H1 (cell line): ENCODE data around the gene GPR171. TPM values are rescaled to one million over a fixed set of nuclear protein-coding genes. Genes with fewer than 3 reads are reported as not detected.

Experiments used
- CHD7 ChIP-seq: fragments of 300-600 bp; sonication (generic); IDR thresholded peaks from 2 replicates; pipeline ENCODE4 v1.7.1; 2012; ENCODE audit warnings: low read length, moderate library complexity, mild to moderate bottlenecking, inconsistent platforms; ENCODE audit not compliant: insufficient replicate concordance
- CTBP2 ChIP-seq: IDR thresholded peaks from 2 replicates; pipeline ENCODE4 v1.7.0; 2011; ENCODE audit warnings: borderline replicate concordance, mild to moderate bottlenecking, moderate library complexity, mixed read lengths, low read length; ENCODE audit not compliant: insufficient read depth, insufficient read length
- HDAC2 ChIP-seq, 2 experiments: fragments of 300-600 bp in 1 of 2; sonication (generic) in 1 of 2; IDR thresholded peaks; 2 replicates each; pipeline ENCODE4 v1.6.1; 2011 to 2012; ENCODE audit warnings: low read depth in 2 of 2, low read length in 2 of 2, mild to moderate bottlenecking in 2 of 2, moderate library complexity in 2 of 2, borderline replicate concordance in 1 of 2, inconsistent platforms in 1 of 2
- HDAC6 ChIP-seq: IDR thresholded peaks from one replicate; pipeline ENCODE4 v1.7.1; 2012; ENCODE audit warnings: low read depth, mild to moderate bottlenecking, inconsistent platforms, low read length, moderate library complexity
- JUN ChIP-seq: IDR thresholded peaks from 2 replicates; pipeline ENCODE4 v1.6.1; 2011; ENCODE audit warnings: low read depth, mild to moderate bottlenecking, improper control_type of control experiment, low read length
- KDM5A ChIP-seq: fragments of 200-600 bp; IDR thresholded peaks from 2 replicates; pipeline ENCODE4 v1.7.1; 2012; ENCODE audit warnings: mild to moderate bottlenecking, low read length, inconsistent platforms, mixed read lengths
- NRF1 ChIP-seq: IDR thresholded peaks from 2 replicates; pipeline ENCODE4 v1.6.1; 2011; ENCODE audit warnings: mild to moderate bottlenecking, low read depth, low read length, improper control_type of control experiment
- POLR2AphosphoS5 ChIP-seq: IDR thresholded peaks from 2 replicates; pipeline ENCODE4 v1.6.1; 2011; ENCODE audit warnings: low read depth, low read length
- POU5F1 ChIP-seq: IDR thresholded peaks from 2 replicates; pipeline ENCODE4 v1.6.1; 2011; ENCODE audit warnings: low read depth, mild to moderate bottlenecking, low read length, moderate library complexity
- SIX5 ChIP-seq: IDR thresholded peaks from 2 replicates; pipeline ENCODE4 v1.6.1; 2011; ENCODE audit warnings: mild to moderate bottlenecking, low read depth, low read length
- SUZ12 ChIP-seq: fragments of 200-600 bp; sonication (generic); IDR thresholded peaks from 2 replicates; pipeline ENCODE4 v1.6.1; 2012; ENCODE audit warnings: mild to moderate bottlenecking, inconsistent platforms, low read length, moderate library complexity, mixed read lengths
- TAF1 ChIP-seq: IDR thresholded peaks from 2 replicates; pipeline ENCODE4 v1.6.1; 2011; ENCODE audit warnings: mild to moderate bottlenecking, low read depth, low read length
- TBP ChIP-seq: IDR thresholded peaks from 2 replicates; pipeline ENCODE4 v1.6.1; 2011; ENCODE audit warnings: low read depth, low read length, improper control_type of control experiment
- polyA plus RNA-seq, 7 experiments: library from polyadenylated mRNA; depleted of rRNA in 3 of 7; stranded (reverse) in 5 of 7; unstranded in 2 of 7; fragments of >200 nt in 5 of 7; fragments of 200-250 nt in 2 of 7; gene quantifications; 1 replicate in 5 of 7; 2 replicates in 1 of 7; 4 replicates in 1 of 7; pipeline versions ENCODE4 v1.2.1 to v1.2.3, GENCODE V29; 2011 to 2013; ENCODE audit warnings: missing spikeins in 2 of 7, mixed read lengths in 2 of 7
- total RNA-seq: library from RNA; stranded (reverse); fragmentation: NEBNext Ultra II Directional; extraction: Animal tissue kit (Norgen Biotek cat#: 25700); gene quantifications from 2 replicates; pipeline ENCODE4 v1.2.1, GENCODE V29; 2021

The GPR171 gene
- total and polyA plus RNA-seq, 2 of the 8 experiments (the other 6 are each of a cell fraction or from before 2014, with no cell fraction given), result not detected

GRCh38 chr3:151192545-151192944 is 10.5 kb downstream of the GPR171 start (continued):
- TF ChIP-seq CHD7, result no peak
- TF ChIP-seq POLR2AphosphoS5, result no peak
- no peak for TF ChIP-seq HDAC6
- no peak for TF ChIP-seq HDAC2 (IDR thresholded peaks at IDR 0.05; ENCODE audit: borderline replicate concordance in 1 of 2, low read depth in 2 of 2, low read length in 2 of 2)
- TF ChIP-seq CTBP2, result no peak
- no peak for TF ChIP-seq TAF1
- no peak for TF ChIP-seq POU5F1
- TF ChIP-seq KDM5A, result no peak
- no peak for TF ChIP-seq JUN
- no peak for TF ChIP-seq SIX5
- no peak for TF ChIP-seq NRF1
- no peak for TF ChIP-seq SUZ12
- TF ChIP-seq TBP, result no peak
